GM18870 (cell line): ENCODE results near the gene CEP57L1.
"Not testable (repeated sequence)": the region's sequence is repeated elsewhere in the genome, so short reads cannot be mapped to it uniquely, and the experiment has no call there.

Experiments
- ATAC-seq: cut with Tn5 transposase; IDR thresholded peaks from one replicate; pipeline ENCODE4 v1.9.1; 2021; ENCODE audit warnings: moderate library complexity; ENCODE audit not compliant: unreplicated experiment

The CEP57L1 gene

DNA sequence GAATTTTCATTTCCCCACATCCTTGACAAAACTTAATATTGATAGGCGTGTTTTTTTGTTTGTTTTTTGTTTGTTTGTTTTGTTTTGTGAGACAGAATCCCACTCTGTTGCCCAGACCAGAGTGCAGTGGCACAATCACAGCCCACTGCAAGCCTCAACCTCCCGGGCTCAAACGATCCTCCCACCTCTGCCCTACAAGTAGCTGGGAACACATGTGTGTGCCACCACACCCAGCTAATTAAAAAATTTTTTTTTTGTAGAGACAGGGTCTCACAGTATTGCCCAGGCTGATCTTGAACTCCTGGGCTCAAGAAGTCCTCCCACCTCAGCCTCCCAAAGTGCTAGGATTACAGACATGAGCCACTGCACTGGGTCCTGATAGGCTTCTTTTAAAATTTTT is 9.2 kb downstream of the CEP57L1 start:
- ATAC-seq = no peak

- no peak for ATAC-seq
Observed at GRCh38 chr6:109105681-109106080, 10.4 kb downstream of the CEP57L1 start.

- not testable (repeated sequence) for ATAC-seq
Observed at GRCh38 chr6:109109663-109110062, 14.4 kb downstream of the CEP57L1 start.

DNA sequence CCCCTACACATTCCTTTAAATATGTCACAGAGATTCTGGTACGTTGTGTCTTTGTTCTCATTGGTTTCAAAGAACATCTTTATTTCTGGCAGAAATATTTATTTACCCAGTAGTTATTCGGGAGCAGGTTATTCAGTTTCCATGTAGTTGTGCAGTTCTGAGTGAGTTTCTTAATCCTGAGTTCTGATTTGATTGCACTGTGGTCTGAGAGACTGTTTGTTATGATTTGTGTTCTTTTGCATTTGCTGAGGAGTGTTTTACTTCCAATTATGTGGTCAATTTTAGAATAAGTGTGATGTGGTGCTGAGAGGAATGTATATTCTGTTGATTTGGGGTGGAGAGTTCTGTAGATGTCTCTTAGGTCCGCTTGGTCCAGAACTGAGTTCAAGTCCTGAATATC is 17.4 kb downstream of the CEP57L1 start:
- not testable (repeated sequence) for ATAC-seq

DNA sequence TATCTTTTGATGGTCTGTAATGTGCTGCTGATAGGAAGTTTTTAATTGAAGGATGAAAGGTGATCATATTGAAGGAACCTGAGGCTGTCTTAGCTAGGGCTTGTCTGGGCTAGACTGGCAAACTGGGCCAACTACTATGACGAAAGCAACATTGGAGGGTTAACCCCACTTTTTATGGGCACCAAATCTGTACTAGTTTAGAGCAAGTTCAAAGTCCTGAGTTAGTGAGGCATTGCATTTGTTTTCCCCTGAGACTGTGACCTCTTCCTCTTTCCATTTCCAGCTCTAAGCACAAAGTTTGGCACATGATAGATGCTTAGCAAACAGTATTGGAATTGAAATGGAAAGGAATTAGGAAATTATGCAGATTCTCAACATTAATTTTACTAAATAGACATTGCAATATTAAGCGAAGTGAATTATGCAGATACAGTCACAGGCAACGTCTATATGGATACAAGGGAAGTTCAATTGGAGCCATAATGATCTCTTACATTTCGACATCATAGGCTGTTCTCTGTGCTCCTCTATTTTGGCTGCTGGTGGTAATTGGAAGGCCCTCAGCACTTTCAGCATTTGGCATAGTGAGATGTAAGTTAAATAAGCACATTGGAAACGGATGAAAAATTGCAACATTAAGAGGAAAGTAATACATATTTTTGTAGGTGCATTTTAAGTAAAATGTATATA is 22.2 kb downstream of the CEP57L1 start:
- peak; percentile 84 for ATAC-seq

DNA sequence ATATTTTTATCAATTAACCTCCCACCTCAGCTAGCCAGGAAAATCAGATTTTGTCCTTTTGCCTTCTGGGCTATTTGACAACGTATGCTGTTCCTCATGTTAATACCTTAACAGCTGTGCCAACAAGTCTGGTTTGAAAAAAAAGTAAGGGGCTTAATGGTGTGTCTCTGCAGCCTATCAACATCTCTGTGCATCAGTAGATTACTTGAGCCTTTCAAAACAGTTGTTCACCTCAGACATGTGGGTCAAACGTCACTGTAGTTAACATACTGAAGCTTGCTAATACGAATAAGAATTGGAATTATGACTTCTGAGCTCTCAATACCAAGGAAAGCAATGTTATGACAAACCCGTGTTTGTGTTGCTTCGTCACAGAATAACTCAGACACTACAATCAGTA is 23.0 kb downstream of the CEP57L1 start:
- ATAC-seq = no peak

- ATAC-seq = no peak
Observed at GRCh38 chr6:109118871-109119354, 23.6 kb downstream of the CEP57L1 start.

- no peak for ATAC-seq
Observed at GRCh38 chr6:109121411-109121810, 26.1 kb downstream of the CEP57L1 start.

DNA sequence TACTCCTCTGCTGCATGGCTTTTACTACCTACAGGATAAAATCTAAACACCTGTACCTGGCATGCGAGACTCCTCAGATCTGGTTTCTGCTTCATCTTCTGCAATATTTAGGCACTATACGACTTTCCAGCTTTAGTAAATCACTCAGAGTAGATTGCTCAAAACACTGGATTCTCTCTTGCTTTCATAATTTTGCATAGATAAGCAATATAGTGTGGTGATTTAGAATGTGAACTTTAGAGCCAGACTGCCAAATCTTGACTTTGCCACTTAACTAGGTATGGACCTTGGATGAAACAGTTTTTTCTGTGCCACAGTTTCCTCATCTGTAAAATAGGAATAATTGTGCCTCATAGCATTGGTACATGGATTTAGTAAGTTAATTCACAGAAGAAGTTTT is 28.9 kb downstream of the CEP57L1 start:
- no peak for ATAC-seq

GRCh38 chr6:109125504-109125903 is 30.2 kb downstream of the CEP57L1 start:
- ATAC-seq = no peak

DNA sequence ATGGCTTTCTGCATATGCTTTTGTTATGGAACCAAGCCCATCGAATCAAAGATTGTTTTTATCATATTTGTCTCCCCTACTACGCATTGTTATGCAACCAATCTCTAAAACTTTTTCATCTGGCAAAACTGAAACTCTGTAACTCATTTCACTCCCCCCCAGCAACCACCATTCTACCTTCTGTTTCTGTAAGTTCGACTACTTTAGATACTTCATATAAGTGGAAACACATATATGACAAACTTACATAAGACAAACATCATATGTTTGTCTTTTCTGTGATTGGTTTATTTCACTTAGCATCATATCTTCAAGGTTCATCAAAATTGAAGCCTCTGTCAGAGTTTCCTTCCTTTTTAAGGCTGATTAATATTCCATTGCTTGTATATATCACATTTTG is 34.8 kb downstream of the CEP57L1 start:
- ATAC-seq = no peak

DNA sequence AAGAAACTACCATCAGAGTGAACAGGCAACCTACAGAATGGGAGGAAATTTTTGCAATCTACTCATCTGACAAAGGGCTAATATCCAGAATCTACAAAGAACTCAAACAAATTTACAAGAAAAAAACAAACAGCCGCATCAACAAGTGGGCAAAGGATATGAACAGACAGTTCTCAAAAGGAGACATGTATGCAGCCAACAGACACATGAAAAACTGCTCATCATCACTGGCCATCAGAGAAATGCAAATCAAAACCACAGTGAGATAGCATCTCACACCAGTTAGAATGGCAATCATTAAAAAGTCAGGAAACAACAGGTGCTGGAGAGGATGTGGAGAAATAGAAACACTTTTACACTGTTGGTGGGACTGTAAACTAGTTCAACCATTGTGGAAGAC is 40.3 kb downstream of the CEP57L1 start:
- not testable (repeated sequence) for ATAC-seq

- not testable (repeated sequence) for ATAC-seq
Observed at GRCh38 chr6:109136039-109136438, 40.7 kb downstream of the CEP57L1 start.

DNA sequence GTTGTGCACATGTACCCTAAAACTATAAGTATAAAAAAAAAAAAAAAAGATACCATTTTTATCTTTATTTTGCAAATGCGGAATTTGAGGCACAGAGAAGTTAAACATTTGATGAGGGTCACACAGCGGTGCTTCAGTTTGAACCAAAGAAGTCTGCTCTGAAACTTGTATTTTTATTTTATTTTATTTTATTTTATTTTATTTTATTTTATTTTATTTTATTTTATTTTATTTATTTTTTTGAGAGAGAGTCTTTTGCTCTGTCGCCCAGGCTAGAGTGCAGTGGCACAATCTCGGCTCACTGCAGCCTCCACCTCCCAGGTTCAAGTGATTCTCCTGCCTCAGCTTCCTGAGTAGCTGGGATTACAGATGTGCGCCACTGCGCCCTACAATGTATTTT is 41.2 kb downstream of the CEP57L1 start:
- not testable (repeated sequence) for ATAC-seq

DNA sequence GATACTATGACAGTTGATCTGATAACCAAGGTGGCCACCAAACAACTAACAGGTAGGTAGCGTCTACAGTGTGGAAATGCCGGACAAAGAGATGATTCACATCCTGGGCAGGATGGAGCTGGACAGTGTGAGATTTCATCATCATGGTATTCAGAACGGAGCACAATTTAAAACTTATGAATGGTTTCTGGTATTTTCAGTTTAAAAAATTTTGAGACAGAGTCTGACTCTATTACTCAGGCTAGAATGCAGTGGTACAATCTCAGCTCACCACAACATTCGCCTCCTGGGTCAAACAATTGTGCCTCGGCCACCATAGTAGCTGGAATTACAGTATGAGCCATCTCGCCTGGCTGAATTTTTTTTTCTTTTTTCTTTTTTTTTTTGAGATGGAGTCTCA is 43.8 kb downstream of the CEP57L1 start:
- no peak for ATAC-seq

GRCh38 chr6:109142067-109142466 is 46.8 kb downstream of the CEP57L1 start:
- ATAC-seq = not testable (repeated sequence)

- ATAC-seq = no peak
Observed at GRCh38 chr6:109143191-109143590, 47.9 kb downstream of the CEP57L1 start.

- not testable (repeated sequence) for ATAC-seq
Observed at GRCh38 chr6:109148251-109148650, 52.9 kb downstream of the CEP57L1 start.

DNA sequence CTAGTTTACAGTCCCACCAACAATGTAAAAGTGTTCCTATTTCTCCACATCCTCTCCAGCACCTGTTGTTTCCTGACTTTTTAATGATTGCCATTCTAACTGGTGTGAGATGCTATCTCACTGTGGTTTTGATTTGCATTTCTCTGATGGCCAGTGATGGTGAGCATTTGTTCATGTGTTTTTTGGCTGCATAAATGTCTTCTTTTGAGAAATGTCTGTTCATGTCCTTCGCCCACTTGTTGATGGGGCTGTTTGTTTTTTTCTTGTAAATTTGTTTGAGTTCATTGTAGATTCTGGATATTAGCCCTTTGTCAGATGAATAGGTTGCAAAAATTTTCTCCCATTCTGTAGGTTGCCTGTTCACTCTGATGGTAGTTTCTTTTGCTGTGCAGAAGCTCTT is 53.4 kb downstream of the CEP57L1 start:
- not testable (repeated sequence) for ATAC-seq

DNA sequence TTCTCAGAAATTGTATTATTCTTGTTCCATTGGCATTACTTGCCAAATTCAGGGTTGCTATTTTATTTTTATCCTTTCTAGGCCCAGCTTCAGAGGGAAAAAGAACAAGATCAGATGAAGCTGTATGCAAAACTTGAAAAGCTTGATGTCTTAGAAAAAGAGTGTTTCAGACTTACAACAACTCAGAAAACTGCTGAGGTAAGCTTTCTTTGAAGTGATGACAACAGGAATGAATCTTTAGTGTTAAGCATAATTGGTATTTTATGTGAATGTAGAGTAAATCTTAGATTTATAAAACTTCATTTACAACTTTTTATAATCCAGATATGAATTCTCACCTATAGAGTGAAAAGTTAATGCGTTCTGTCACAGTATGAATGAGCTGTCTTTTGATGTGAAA is 58.4 kb downstream of the CEP57L1 start:
- ATAC-seq = no peak

- no peak for ATAC-seq
Observed at GRCh38 chr6:109164331-109164730, 69.0 kb downstream of the CEP57L1 start.

DNA sequence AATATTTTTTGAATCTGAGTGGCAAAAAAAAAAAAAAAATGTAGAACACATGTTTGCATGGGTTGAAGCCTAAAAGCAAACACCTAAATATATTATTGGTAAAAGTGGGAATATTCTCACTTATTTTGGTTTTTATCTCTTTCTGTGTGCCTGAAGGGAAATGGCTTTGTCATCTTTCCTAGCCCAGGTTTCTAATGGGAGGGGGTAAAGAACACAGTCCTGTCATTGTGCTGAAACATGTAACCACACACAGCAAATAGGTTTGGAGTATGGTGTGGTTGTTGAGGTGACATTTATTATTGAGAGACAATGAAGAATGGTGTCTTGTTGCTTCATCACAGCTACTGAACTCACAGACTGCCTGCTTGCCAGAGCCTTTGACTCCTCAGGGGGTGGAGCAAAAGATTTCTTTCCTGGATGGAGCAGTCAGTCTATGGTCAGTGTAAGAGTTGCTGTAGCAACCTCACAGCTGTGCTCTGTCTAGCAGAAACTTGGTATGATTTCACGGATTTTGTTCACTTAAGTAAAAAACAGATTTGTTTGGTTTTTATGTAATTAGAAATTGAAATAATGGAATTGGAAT is 70.2 kb downstream of the CEP57L1 start:
- ATAC-seq = no peak

- ATAC-seq = no peak
Observed at GRCh38 chr6:109166673-109167072, 71.4 kb downstream of the CEP57L1 start.
